HG03520 (cell line): ENCODE results near the gene ACIN1.
"Not testable (repeated sequence)": the region's sequence is repeated elsewhere in the genome, so short reads cannot be mapped to it uniquely, and the experiment has no call there.

Experiments used
- ATAC-seq: cut with Tn5 transposase; IDR thresholded peaks from one replicate; pipeline ENCODE4 v1.9.1; 2021; ENCODE audit warnings: mild to moderate bottlenecking, moderate library complexity; ENCODE audit not compliant: unreplicated experiment

The ACIN1 gene

GRCh38 chr14:23108169-23108568 lies 13.2 kb upstream of the ACIN1 start:
- not testable (repeated sequence) for ATAC-seq

- ATAC-seq = not testable (repeated sequence)
Measured at GRCh38 chr14:23107620-23108019, 12.7 kb upstream of the ACIN1 start.

DNA sequence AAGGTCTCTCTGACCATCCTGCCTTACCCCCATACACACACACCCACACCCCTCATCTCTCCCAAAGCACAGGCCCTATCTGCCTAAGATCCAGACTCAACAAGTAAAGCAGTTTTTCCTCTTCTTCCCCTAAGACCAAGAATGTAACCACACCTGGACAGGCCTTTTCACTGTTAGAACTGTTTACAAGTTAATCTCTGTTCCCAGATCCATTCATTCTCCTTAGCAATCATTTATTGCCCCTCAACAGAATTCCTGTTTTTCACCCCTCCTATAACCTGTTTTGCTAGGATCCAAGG lies 11.8 kb upstream of the ACIN1 start:
- no peak for ATAC-seq

DNA sequence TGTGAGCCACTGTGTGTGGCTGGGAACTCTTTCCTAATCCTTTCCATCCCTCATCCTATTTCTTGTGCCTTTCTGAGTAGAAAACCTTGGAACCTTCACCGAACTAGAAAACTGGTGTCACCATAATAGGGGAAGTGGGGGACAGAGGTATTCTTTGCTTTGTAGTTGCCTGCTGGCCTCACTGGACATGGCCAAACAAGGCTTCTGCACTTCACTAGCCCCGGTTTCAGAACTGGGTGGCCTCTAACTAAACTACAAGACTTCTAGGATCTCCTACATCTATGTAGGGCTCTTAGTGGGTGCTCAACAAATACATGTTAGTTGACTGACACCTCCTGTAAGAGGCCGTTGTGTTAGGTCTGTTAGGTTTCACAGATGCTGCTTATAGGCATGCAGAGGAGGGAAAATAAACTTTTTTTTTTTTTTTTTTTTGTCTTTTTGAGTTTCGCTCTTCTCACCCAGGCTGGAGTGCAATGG lies 10.4 kb upstream of the ACIN1 start:
- no peak for ATAC-seq

- ATAC-seq = no peak
Measured at GRCh38 chr14:23104591-23105347, 9.8 kb upstream of the ACIN1 start, which contains the start of gene CIROP. TSS of gene CIROP (minus strand) at chr14:23104989. CDS start at chr14:23104920, 69 bp downstream.

DNA sequence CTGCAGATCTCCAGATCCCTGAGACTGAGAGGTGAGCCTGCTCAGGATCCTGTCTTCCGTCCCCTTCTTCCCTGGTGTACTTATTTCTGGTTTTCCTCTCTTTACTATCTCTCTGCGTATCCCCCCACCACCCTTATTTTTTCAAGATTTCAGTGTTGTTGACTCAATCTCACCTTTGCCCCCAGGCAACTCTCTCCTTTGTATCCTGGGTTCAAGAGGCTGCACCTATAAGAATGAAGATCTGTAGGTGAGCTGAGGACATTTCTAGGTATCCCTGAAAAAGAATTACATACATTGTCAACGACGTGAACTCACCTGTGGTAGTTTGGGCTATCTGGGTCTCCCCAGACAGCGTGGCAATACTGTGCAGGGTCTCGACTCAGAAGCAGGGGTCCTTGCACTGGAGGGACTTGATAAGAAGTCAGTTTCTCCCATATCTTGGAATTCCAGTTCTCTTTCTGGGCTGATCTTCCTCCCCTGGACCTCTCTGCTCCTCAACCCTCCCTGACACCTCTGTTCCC lies 9.2 kb upstream of the ACIN1 start:
- ATAC-seq = no peak

GRCh38 chr14:23103581-23103980 lies 8.6 kb upstream of the ACIN1 start:
- no peak for ATAC-seq

- ATAC-seq = no peak
Measured at GRCh38 chr14:23102801-23103200, 7.9 kb upstream of the ACIN1 start.

- ATAC-seq = no peak
Measured at GRCh38 chr14:23101986-23102625, 7.2 kb upstream of the ACIN1 start.

- ATAC-seq = no peak
Measured at GRCh38 chr14:23101213-23101970, 6.5 kb upstream of the ACIN1 start.

DNA sequence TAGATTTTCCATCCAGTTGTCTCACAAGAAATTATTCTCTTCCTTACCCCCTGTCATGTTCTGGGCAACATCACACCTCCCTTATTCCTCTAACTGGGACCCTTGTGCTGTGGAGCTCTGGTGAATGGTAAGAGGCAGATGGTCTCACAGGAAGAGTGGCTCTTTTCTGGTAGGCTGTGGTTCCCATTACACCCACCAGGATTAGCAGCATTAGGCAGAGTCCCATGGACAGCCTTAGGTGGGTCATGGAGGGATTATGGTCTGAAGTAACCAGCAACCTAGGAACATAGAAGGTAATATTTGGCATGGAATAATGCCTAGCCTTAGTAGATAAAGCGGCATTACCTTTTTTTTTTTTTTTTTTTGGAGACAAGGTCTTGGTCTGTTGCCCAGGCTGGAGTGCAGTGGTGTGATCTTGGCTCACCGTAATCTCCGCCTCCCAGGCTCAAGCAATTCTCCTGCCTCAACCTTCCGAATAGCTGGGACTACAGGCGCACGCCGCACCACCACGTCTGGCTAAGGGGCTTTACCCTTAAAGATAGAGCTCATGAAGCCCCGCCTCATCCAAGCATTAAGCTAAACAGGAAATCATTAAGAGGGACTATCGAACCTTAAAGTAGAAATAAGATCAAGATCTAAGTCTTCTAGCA lies 4.4 kb upstream of the ACIN1 start:
- ATAC-seq = no peak

GRCh38 chr14:23097786-23098185 lies 2.9 kb upstream of the ACIN1 start:
- no peak for ATAC-seq

GRCh38 chr14:23095196-23096108 lies 516 bp upstream of the ACIN1 start, which contains the start of gene C14orf119:
TSS of gene C14orf119 (plus strand) at chr14:23095505. CDS start at chr14:23097659, 2,154 bp downstream.
- ATAC-seq = peak; percentile 87

GRCh38 chr14:23093991-23094665 lies 808 bp downstream of the ACIN1 start:
- peak; percentile 22 for ATAC-seq

DNA sequence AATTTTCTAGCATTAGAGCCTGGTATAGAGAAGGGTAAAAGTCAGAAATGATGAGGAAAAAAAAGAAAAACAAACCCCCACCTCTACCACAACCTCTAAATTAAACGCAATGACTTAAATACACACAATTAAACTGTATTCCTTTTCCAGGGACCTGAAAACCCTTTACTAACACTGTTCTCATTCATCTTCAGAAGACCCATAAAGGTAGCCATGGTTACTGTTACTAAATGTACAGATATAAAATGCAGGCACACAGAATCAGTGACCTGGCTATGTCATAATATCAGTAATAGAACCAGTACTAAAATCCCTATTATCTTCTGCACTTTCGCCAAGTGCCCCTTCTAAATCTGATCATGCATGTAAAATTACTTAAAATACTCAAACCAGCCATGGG lies 1.4 kb downstream of the ACIN1 start:
- ATAC-seq = no peak

- no peak for ATAC-seq
Measured at GRCh38 chr14:23093104-23093503, 1.8 kb downstream of the ACIN1 start.

DNA sequence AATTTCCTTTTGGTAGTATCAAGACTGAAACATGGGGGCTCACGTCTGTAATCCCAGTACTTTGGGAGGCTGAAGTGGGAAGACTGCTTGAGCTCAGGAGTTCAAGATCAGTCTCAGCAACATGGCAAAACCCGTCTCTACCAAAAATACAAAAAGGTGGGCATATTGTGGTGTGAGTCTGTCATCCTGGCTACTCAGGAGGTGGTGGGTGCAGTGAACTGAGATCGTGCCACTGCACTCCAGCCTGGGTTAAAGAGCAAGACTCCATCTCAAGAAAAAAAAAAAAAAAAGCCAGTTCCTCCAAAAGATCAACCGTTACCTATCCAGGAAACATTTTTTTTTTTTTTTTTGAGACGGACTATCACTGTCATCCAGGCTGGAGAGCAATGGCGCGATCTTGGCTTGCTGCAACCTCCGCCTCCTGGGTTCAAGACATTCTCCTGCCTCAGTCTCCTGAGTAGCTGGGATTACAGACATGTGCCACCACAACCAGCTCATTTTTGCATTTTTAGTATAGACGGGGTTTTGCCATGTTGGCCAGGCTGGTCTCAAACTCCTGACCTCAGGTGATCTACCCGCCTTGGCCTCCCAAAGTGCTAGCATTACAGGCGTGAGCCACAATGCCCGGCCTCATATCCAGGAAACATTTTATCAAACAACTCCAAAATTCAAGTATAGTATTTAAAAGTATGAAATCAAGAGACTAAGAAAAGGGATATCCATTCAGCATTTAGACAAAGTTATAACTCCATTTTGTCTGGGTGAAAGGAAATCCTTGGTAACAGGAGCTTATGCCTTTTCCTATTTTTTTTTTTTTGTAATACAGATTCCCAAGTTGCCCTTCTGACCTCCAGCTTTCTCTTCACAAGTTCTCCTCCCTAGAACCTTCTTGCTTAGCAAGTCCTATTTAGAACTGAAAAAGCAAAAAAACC lies 3.4 kb downstream of the ACIN1 start:
- no peak for ATAC-seq

DNA sequence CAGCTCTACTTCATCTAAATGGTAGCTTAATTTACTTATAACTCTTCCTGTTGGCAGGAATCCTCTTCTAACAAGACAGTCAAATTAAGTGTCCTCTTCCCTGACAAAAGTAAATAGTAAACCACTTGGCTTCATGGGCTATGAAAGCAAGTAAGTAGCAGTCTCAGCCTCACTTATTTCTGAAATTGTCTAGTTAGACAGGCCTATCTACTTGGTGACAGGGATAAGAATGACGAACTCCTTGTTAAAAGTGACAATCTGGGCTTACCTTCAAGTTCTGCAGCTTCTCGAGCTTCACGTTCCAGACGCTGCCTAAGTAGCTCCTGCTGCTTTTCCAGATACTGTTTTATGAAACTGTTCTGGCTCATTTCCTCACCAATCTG lies 4.7 kb downstream of the ACIN1 start:
- no peak for ATAC-seq
